DND-41 (cell line): Measurements from ENCODE around the gene SELL.
A peak's percentile ranks its signal among the peaks of the same experiment; 100 is the strongest.
"Not testable (repeated sequence)": the region's sequence is repeated elsewhere in the genome, so short reads cannot be mapped to it uniquely, and the experiment has no call there.

Source experiments
- ATAC-seq: fragments of 200-7000 bp; cut with Tn5 transposase; 3 replicates; pipeline ENCODE4 v1.9.1; 2021; ENCODE audit warnings: low read depth; ENCODE audit not compliant: insufficient read depth
- DNase-seq: peaks from one replicate; pipeline ENCODE4 v3.0.0-alpha.2; 2020
- H2AFZ ChIP-seq: 2 replicates; pipeline ENCODE4 v1.6.0; 2012; ENCODE audit warnings: low read depth, low read length
- H3K27ac ChIP-seq: 2 replicates; pipeline ENCODE4 v1.5.1; 2012; ENCODE audit warnings: low read length, inconsistent platforms
- H3K27me3 ChIP-seq: fragments of 200-600 bp; sonication (generic); 2 replicates; pipeline ENCODE4 v1.6.0; 2012; ENCODE audit warnings: low read length, mild to moderate bottlenecking, inconsistent platforms; ENCODE audit not compliant: insufficient read depth, poor library complexity
- H3K36me3 ChIP-seq: 2 replicates; pipeline ENCODE4 v1.5.1; 2012; ENCODE audit warnings: low read length, inconsistent platforms; ENCODE audit not compliant: insufficient read depth
- H3K4me1 ChIP-seq: 2 replicates; pipeline ENCODE4 v1.5.1; 2012; ENCODE audit warnings: mild to moderate bottlenecking, low read length; ENCODE audit not compliant: insufficient read depth
- H3K4me2 ChIP-seq: 2 replicates; pipeline ENCODE4 v1.6.0; 2012; ENCODE audit warnings: mild to moderate bottlenecking, moderate library complexity, low read length, inconsistent platforms; ENCODE audit not compliant: insufficient read depth
- H3K4me3 ChIP-seq, 2 experiments: fragments of 200-600 bp in 1 of 2; shearing (Covaris generic) in 1 of 2; 2 replicates each; pipeline ENCODE4 v1.5.1; 2012 to 2016; ENCODE audit warnings: inconsistent platforms in 2 of 2, low read length in 2 of 2, mild to moderate bottlenecking in 2 of 2, low read depth in 1 of 2, moderate library complexity in 1 of 2
- H3K79me2 ChIP-seq: 2 replicates; pipeline ENCODE4 v1.6.0; 2012; ENCODE audit warnings: low read length, inconsistent platforms; ENCODE audit not compliant: insufficient read depth
- H3K9ac ChIP-seq: 2 replicates; pipeline ENCODE4 v1.6.0; 2012; ENCODE audit warnings: low read depth, mild to moderate bottlenecking, inconsistent platforms, low read length, moderate library complexity
- H3K9me3 ChIP-seq: 2 replicates; pipeline ENCODE4 v1.5.1; 2012; ENCODE audit warnings: low read length, moderate library complexity, mild to moderate bottlenecking, inconsistent platforms; ENCODE audit not compliant: insufficient read depth, severe bottlenecking
- H4K20me1 ChIP-seq: 2 replicates; pipeline ENCODE4 v1.6.0; 2012; ENCODE audit warnings: low read length; ENCODE audit not compliant: insufficient read depth
- CTCF ChIP-seq: IDR thresholded peaks from 2 replicates; pipeline ENCODE4 v1.5.1; 2012; ENCODE audit warnings: borderline replicate concordance, low read length, moderate library complexity, mild to moderate bottlenecking; ENCODE audit not compliant: poor library complexity, severe bottlenecking; ENCODE audit errors: extremely low read depth
- EZH2 ChIP-seq: IDR thresholded peaks from 3 replicates; pipeline ENCODE4 v1.6.1; 2012; ENCODE audit warnings: borderline replicate concordance, low read depth, mild to moderate bottlenecking, moderate library complexity, low read length, inconsistent platforms; ENCODE audit not compliant: severe bottlenecking

Gene SELL

GRCh38 chr1:169683661-169684060, 27.8 kb downstream of the SELL start:
- H4K20me1 ChIP-seq, result no peaks in the 10 kb centered on the region
- H3K79me2 ChIP-seq, result no peaks in the 10 kb centered on the region
- no peaks in the 10 kb centered on the region for H3K9me3 ChIP-seq
- H3K9ac ChIP-seq, result no peak overlapping the region
- no peak overlapping the region for H2AFZ ChIP-seq
- H3K4me1 ChIP-seq, result peaks cover 23% of the 10 kb centered on the region
- TF ChIP-seq CTCF (no peak), EZH2 (no peak)
- H3K27me3 ChIP-seq, result no peaks in the 10 kb centered on the region
- H3K4me2 ChIP-seq, result no peak overlapping the region
- H3K4me3 ChIP-seq, result no peak overlapping the region
- DNase-seq (no peak), ATAC-seq (no peak)
- H3K27ac ChIP-seq, result no peak overlapping the region
- no peaks in the 10 kb centered on the region for H3K36me3 ChIP-seq

- H3K79me2 ChIP-seq, H4K20me1 ChIP-seq, H3K9ac ChIP-seq, DNase-seq, ATAC-seq, H3K4me3 ChIP-seq, H3K27ac ChIP-seq, H2AFZ ChIP-seq, H3K27me3 ChIP-seq, H3K36me3 ChIP-seq, H3K4me2 ChIP-seq, H3K9me3 ChIP-seq: not testable (repeated sequence)
- H3K4me1 ChIP-seq, result peaks cover 23% of the 10 kb centered on the region
These were observed 28.3 kb downstream of the SELL start for GRCh38 chr1:169683168-169683567.

GRCh38 chr1:169682071-169682470, 29.3 kb downstream of the SELL start:
- Histone ChIP-seq H4K20me1 (no peaks in the 10 kb centered on the region), H3K4me3 (no peak overlapping the region), H3K4me2 (no peak overlapping the region), H3K9me3 (no peaks in the 10 kb centered on the region), H3K79me2 (no peaks in the 10 kb centered on the region), H3K4me1 (peaks cover 29% of the 10 kb centered on the region), H2AFZ (no peak overlapping the region), H3K27me3 (no peaks in the 10 kb centered on the region), H3K9ac (no peak overlapping the region), H3K36me3 (no peaks in the 10 kb centered on the region), H3K27ac (no peak overlapping the region)
- TF ChIP-seq CTCF, result no peak
- no peak for TF ChIP-seq EZH2
- ATAC-seq (peak; percentile 49; the same call in 1 of the 3 replicates), DNase-seq (no peak)

GRCh38 chr1:169681140-169681539, 30.3 kb downstream of the SELL start:
- TF ChIP-seq EZH2 (no peak), CTCF (no peak)
- ATAC-seq (no peak), DNase-seq (no peak)
- H3K27ac ChIP-seq, result no peak overlapping the region
- H3K4me3 ChIP-seq, result no peak overlapping the region
- no peak overlapping the region for H3K9ac ChIP-seq
- H3K4me1 ChIP-seq, result peaks cover 37% of the 10 kb centered on the region
- no peak overlapping the region for H2AFZ ChIP-seq
- H3K79me2 ChIP-seq, result no peaks in the 10 kb centered on the region
- no peaks in the 10 kb centered on the region for H3K36me3 ChIP-seq
- no peak overlapping the region for H3K4me2 ChIP-seq
- H3K27me3 ChIP-seq, result no peaks in the 10 kb centered on the region
- no peaks in the 10 kb centered on the region for H3K9me3 ChIP-seq
- H4K20me1 ChIP-seq, result no peaks in the 10 kb centered on the region
